Measurements from ENCODE around the gene USP5.

The USP5 gene

GRCh38 chr12:6914947-6915788 is 63.2 kb downstream of the USP5 start:
- no peak for DNase-seq (ENCODE audit: low spot score)

GRCh38 chr12:6915789-6916285 is 63.9 kb downstream of the USP5 start:
- DNase-seq (ENCODE audit: low spot score), result no peak

All from SW480 (cell line).